Upper lobe of right lung (tissue), 1 donor: Measurements from ENCODE around the gene ADAMTS18. TPM values are rescaled to one million over a fixed set of nuclear protein-coding genes. Genes with fewer than 3 reads are reported as not detected.
"Not testable (repeated sequence)": the region's sequence is repeated elsewhere in the genome, so short reads cannot be mapped to it uniquely, and the experiment has no call there.

ENCODE experiments used
- ATAC-seq: fragments of 200-7000 bp; cut with Tn5 transposase; one replicate; pipeline ENCODE4 v1.9.1; 2020; ENCODE audit warnings: mild to moderate bottlenecking, moderate library complexity
- DNase-seq: peaks from one replicate; pipeline ENCODE4 v3.0.0-alpha.2; 2020
- H3K27ac ChIP-seq: fragments of 200-600 bp; one replicate; pipeline ENCODE4 v1.8.0; 2022
- H3K27me3 ChIP-seq: fragments of 200-600 bp; one replicate; pipeline ENCODE4 v1.8.0; 2022; ENCODE audit warnings: mild to moderate bottlenecking
- H3K36me3 ChIP-seq: fragments of 200-600 bp; one replicate; pipeline ENCODE4 v1.8.0; 2022
- H3K4me1 ChIP-seq: fragments of 200-600 bp; one replicate; pipeline ENCODE4 v1.8.0; 2022
- H3K4me3 ChIP-seq: fragments of 200-600 bp; one replicate; pipeline ENCODE4 v1.8.0; 2022; ENCODE audit warnings: mild to moderate bottlenecking
- H3K9me3 ChIP-seq: fragments of 200-600 bp; one replicate; pipeline ENCODE4 v1.8.0; 2022
- intact Hi-C: fragments of 100-400 bp; cut with DNase I; formaldehyde crosslinking; loops from one replicate; pipeline ENCODE4 v1.11.0; 2022
- total RNA-seq: library from RNA; stranded (reverse); fragmentation: NEBNext Ultra II Directional; extraction: Animal tissue kit (Norgen Biotek cat#: 25700); gene quantifications from one replicate; pipeline ENCODE4 v1.2.1, GENCODE V29; 2021
- TF ChIP-seq, protein P1 (sequence below): fragments of 200-600 bp; IDR thresholded peaks from one replicate; pipeline ENCODE4 v1.8.0; 2022; ENCODE audit warnings: antibody characterized with exemption
- donor health status: DM: no; HTN: yes; CAD: no; lungs with severe emphysema.

The ADAMTS18 gene
- total RNA-seq, 1 donor from 2014 or later, result 0.46 TPM

- ATAC-seq (no peak), DNase-seq (no peak)
- H3K4me1 ChIP-seq, result no peaks in the 10 kb centered on the region
- no peaks in the 10 kb centered on the region for H3K9me3 ChIP-seq
- no peaks in the 10 kb centered on the region for H3K36me3 ChIP-seq
- H3K4me3 ChIP-seq, result no peak overlapping the region
- H3K27ac ChIP-seq, result no peak overlapping the region
- no peaks in the 10 kb centered on the region for H3K27me3 ChIP-seq
- intact Hi-C loops, result no loop called here
- TF ChIP-seq, protein P1, sequence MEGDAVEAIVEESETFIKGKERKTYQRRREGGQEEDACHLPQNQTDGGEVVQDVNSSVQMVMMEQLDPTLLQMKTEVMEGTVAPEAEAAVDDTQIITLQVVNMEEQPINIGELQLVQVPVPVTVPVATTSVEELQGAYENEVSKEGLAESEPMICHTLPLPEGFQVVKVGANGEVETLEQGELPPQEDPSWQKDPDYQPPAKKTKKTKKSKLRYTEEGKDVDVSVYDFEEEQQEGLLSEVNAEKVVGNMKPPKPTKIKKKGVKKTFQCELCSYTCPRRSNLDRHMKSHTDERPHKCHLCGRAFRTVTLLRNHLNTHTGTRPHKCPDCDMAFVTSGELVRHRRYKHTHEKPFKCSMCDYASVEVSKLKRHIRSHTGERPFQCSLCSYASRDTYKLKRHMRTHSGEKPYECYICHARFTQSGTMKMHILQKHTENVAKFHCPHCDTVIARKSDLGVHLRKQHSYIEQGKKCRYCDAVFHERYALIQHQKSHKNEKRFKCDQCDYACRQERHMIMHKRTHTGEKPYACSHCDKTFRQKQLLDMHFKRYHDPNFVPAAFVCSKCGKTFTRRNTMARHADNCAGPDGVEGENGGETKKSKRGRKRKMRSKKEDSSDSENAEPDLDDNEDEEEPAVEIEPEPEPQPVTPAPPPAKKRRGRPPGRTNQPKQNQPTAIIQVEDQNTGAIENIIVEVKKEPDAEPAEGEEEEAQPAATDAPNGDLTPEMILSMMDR, result no peak
Measured at GRCh38 chr16:77285676-77286075, 149.2 kb downstream of the ADAMTS18 start.

DNA sequence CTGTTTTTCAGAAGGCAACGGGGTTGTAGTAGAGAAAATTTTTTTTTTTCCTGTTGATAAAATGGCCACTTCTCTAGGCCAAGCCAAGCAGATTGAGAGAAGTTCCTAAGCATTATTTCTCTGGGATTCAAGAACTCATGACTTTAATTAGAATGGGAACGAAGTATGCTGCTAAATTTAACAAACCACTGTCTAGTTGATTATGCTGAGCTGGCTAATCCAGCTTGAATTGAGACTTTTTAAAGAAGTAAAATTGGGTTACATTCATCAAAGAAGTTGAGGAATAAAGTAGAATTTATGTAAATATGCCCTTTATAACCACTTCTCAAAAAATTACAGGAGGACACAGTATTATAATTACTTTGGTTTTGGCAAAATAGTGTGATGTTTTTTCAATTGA, 152.5 kb downstream of the ADAMTS18 start:
- Histone ChIP-seq H3K9me3 (no peaks in the 10 kb centered on the region), H3K4me1 (no peaks in the 10 kb centered on the region), H3K36me3 (no peaks in the 10 kb centered on the region), H3K27me3 (no peaks in the 10 kb centered on the region), H3K27ac (no peak overlapping the region), H3K4me3 (no peak overlapping the region)
- DNase-seq (no peak), ATAC-seq (no peak)
- intact Hi-C loops, result no loop called here
- TF ChIP-seq, protein P1, result no peak

DNA sequence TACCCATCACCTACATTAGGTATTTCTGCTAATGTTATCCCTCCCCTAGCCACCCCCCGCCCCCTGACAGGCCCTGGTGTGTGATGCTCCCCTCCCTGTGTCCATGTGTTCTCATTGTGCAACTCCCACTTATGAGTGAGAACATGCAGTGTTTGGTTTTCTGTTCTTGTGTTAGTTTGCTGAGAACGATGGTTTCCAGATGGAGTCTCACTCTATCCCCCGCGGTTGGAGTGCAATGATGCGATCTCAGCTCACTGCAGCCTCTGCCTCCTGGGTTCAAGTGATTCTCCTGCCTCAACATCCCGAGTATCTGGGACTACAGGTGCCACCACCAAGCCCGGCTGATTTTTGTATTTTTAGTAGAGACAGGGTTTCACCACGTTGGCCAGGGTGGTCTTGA, 155.5 kb downstream of the ADAMTS18 start:
- H3K27ac ChIP-seq, H3K27me3 ChIP-seq, H3K9me3 ChIP-seq, H3K4me3 ChIP-seq, H3K4me1 ChIP-seq, DNase-seq, H3K36me3 ChIP-seq, intact Hi-C loops, ATAC-seq: not testable (repeated sequence)

- H3K27ac ChIP-seq, result no peak overlapping the region
- no peaks in the 10 kb centered on the region for H3K9me3 ChIP-seq
- intact Hi-C loops, result no loop called here
- DNase-seq (no peak), ATAC-seq (peak; percentile 79)
- H3K4me3 ChIP-seq, result no peak overlapping the region
- H3K27me3 ChIP-seq, result no peaks in the 10 kb centered on the region
- no peaks in the 10 kb centered on the region for H3K36me3 ChIP-seq
- H3K4me1 ChIP-seq, result no peaks in the 10 kb centered on the region
- TF ChIP-seq, protein P1, result no peak
Measured at GRCh38 chr16:77277571-77277970, 157.3 kb downstream of the ADAMTS18 start.

- TF ChIP-seq, protein P1, result no peak
- no peaks in the 10 kb centered on the region for H3K36me3 ChIP-seq
- no peak for ATAC-seq
- DNase-seq, result no peak
- intact Hi-C loops, result no loop called here
- no peak overlapping the region for H3K27ac ChIP-seq
- no peaks in the 10 kb centered on the region for H3K9me3 ChIP-seq
- no peaks in the 10 kb centered on the region for H3K27me3 ChIP-seq
- no peak overlapping the region for H3K4me3 ChIP-seq
- no peaks in the 10 kb centered on the region for H3K4me1 ChIP-seq
Measured at GRCh38 chr16:77277141-77277540, 157.7 kb downstream of the ADAMTS18 start.

GRCh38 chr16:77276661-77277060, 158.2 kb downstream of the ADAMTS18 start:
- TF ChIP-seq, protein P1, result no peak
- H3K4me3 ChIP-seq, result no peak overlapping the region
- ATAC-seq (no peak), DNase-seq (no peak)
- H3K27ac ChIP-seq, result no peak overlapping the region
- intact Hi-C loops, result no loop called here
- H3K9me3 ChIP-seq, result no peaks in the 10 kb centered on the region
- no peaks in the 10 kb centered on the region for H3K36me3 ChIP-seq
- H3K4me1 ChIP-seq, result no peaks in the 10 kb centered on the region
- no peaks in the 10 kb centered on the region for H3K27me3 ChIP-seq

DNA sequence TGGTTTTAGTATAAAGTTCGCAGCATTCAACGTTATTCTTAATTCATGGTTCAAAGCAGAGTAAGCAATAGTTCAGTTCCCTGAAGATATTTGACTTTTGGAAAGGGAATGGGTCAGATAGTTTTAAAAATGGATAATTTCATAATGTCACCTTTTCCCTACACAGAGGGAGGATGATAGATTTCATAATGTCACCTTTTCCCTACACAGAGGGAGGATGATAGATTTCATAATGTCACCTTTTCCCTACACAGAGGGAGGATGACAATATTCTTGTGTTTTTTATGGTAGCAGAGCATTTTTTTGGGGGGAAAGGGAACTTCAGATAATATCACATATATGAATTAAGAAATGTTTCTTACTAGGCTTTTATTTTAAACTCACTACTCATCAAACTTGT, 159.5 kb downstream of the ADAMTS18 start:
- DNase-seq, intact Hi-C loops: not testable (repeated sequence)

More for the DNA sequence above, 159.5 kb downstream of the ADAMTS18 start:
- H3K36me3 ChIP-seq, H3K4me3 ChIP-seq, H3K27ac ChIP-seq, H3K27me3 ChIP-seq, H3K9me3 ChIP-seq, H3K4me1 ChIP-seq: not testable (repeated sequence)
- peak; percentile 59 for ATAC-seq
